Hepatocyte (in vitro differentiated cells): ENCODE measurements around the gene TARS1. TPM values are rescaled to one million over a fixed set of nuclear protein-coding genes. Genes with fewer than 3 reads are reported as not detected.

ENCODE experiments used
- DNase-seq: peaks from one replicate; pipeline ENCODE4 v3.0.0-alpha.2; 2016; ENCODE audit warnings: low spot score
- H2AFZ ChIP-seq: fragments of 200-600 bp; sonication (generic); 2 replicates; pipeline ENCODE4 v1.6.0; 2016; ENCODE audit warnings: antibody characterized with exemption, mild to moderate bottlenecking
- H3K27ac ChIP-seq: fragments of 200-600 bp; sonication (generic); 2 replicates; pipeline ENCODE4 v1.5.1; 2016; ENCODE audit warnings: mild to moderate bottlenecking
- H3K27me3 ChIP-seq: fragments of 200-600 bp; sonication (generic); 2 replicates; pipeline ENCODE4 v1.6.1; 2016
- H3K36me3 ChIP-seq: fragments of 200-600 bp; sonication (generic); replicated peaks from 2 replicates; pipeline ENCODE4 v1.5.1; 2016; ENCODE audit warnings: low read depth; ENCODE audit not compliant: insufficient read depth
- H3K4me1 ChIP-seq: fragments of 200-600 bp; sonication (generic); 2 replicates; pipeline ENCODE4 v1.5.1; 2016; ENCODE audit warnings: mild to moderate bottlenecking, moderate library complexity; ENCODE audit not compliant: insufficient read depth
- H3K4me2 ChIP-seq: fragments of 200-600 bp; sonication (generic); 2 replicates; pipeline ENCODE4 v1.6.0; 2016
- H3K4me3 ChIP-seq: fragments of 200-600 bp; sonication (generic); 2 replicates; pipeline ENCODE4 v1.5.1; 2016; ENCODE audit warnings: mild to moderate bottlenecking
- H3K79me2 ChIP-seq: fragments of 200-600 bp; sonication (generic); 2 replicates; pipeline ENCODE4 v1.6.0; 2017; ENCODE audit warnings: mild to moderate bottlenecking
- H3K9me2 ChIP-seq: fragments of 200-600 bp; sonication (generic); replicated peaks from 2 replicates; pipeline ENCODE4 v1.6.0; 2017; ENCODE audit warnings: mild to moderate bottlenecking; ENCODE audit not compliant: insufficient read depth
- H3K9me3 ChIP-seq: fragments of 200-600 bp; sonication (generic); 2 replicates; pipeline ENCODE4 v1.5.1; 2016; ENCODE audit warnings: low read depth, mild to moderate bottlenecking
- H4K20me1 ChIP-seq: fragments of 200-600 bp; sonication (generic); 2 replicates; pipeline ENCODE4 v1.6.0; 2016; ENCODE audit warnings: mild to moderate bottlenecking; ENCODE audit not compliant: insufficient read depth, poor library complexity, severe bottlenecking
- EZH2 ChIP-seq: fragments of 200-600 bp; sonication (generic); IDR thresholded peaks from 2 replicates; pipeline ENCODE4 v1.6.1; 2016; ENCODE audit warnings: antibody characterized with exemption, mild to moderate bottlenecking, borderline replicate concordance
- EZH2phosphoT487 ChIP-seq: fragments of 200-600 bp; sonication (generic); IDR thresholded peaks from one replicate; pipeline ENCODE4 v1.6.1; 2018; ENCODE audit warnings: antibody characterized with exemption, mild to moderate bottlenecking, low read depth, moderate library complexity; ENCODE audit not compliant: unreplicated experiment, severe bottlenecking
- WGBS: methylation state at CpG from one replicate; pipeline ENCODE4 v1.1.6; 2016; ENCODE audit warnings: low lambda C conversion rate; ENCODE audit errors: missing lambda C conversion rate; 5-methylcytosine and 5-hydroxymethylcytosine counted together
- polyA plus RNA-seq: library from polyadenylated mRNA; unstranded; fragments of >200 nt; fragmentation: Nextera tagmentation; extraction: Ambion mirVana; gene quantifications from 2 replicates; pipeline ENCODE4 v1.2.1, GENCODE V29; 2016
- total RNA-seq: library from RNA; depleted of rRNA; stranded (reverse); fragments of >200 nt; gene quantifications from 2 replicates; pipeline ENCODE4 v1.2.3, GENCODE V29; 2014
- TF ChIP-seq, protein P1 (sequence below): fragments of 200-600 bp; sonication (generic); IDR thresholded peaks from 2 replicates; pipeline ENCODE4 v1.5.1; 2016; ENCODE audit warnings: antibody characterized with exemption, mild to moderate bottlenecking; ENCODE audit not compliant: poor library complexity

The TARS1 gene
- total and polyA plus RNA-seq, 2 experiments from 2014 or later = 109 to 206 TPM

DNA sequence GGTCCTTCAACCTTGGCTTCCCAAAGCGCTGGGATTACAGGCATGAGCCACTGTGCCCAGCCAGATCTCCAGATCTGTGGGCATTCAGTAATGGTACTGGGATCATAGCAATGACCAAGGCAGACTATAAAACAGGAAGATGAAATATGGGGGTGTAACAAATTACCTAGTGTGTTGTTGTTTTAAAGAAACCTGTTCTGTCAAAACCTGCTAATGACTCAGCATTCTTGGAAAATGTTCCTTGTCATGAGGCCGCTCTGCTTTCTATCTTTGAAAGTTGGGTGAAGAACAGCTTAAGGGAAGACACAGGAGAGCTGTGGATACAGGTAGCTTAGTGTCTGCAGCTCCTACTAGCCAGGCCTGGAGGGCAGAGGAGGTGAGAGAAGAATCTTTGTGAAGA is 19.4 kb downstream of the TARS1 start:
- no peak overlapping the region for H3K27ac ChIP-seq
- H3K36me3 ChIP-seq = peaks cover 3% of the 10 kb centered on the region
- no peaks in the 10 kb centered on the region for H3K27me3 ChIP-seq
- H2AFZ ChIP-seq = no peak overlapping the region
- H3K4me3 ChIP-seq = no peak overlapping the region
- no peaks in the 10 kb centered on the region for H4K20me1 ChIP-seq
- no peaks in the 10 kb centered on the region for H3K4me1 ChIP-seq
- no peaks in the 10 kb centered on the region for H3K9me2 ChIP-seq
- WGBS = 98% methylated on average over 2 of the region's 2 CpGs
- no peak for TF ChIP-seq EZH2phosphoT487
- TF ChIP-seq, protein P1, sequence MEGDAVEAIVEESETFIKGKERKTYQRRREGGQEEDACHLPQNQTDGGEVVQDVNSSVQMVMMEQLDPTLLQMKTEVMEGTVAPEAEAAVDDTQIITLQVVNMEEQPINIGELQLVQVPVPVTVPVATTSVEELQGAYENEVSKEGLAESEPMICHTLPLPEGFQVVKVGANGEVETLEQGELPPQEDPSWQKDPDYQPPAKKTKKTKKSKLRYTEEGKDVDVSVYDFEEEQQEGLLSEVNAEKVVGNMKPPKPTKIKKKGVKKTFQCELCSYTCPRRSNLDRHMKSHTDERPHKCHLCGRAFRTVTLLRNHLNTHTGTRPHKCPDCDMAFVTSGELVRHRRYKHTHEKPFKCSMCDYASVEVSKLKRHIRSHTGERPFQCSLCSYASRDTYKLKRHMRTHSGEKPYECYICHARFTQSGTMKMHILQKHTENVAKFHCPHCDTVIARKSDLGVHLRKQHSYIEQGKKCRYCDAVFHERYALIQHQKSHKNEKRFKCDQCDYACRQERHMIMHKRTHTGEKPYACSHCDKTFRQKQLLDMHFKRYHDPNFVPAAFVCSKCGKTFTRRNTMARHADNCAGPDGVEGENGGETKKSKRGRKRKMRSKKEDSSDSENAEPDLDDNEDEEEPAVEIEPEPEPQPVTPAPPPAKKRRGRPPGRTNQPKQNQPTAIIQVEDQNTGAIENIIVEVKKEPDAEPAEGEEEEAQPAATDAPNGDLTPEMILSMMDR = no peak
- no peak for TF ChIP-seq EZH2
- no peaks in the 10 kb centered on the region for H3K79me2 ChIP-seq
- no peaks in the 10 kb centered on the region for H3K9me3 ChIP-seq
- H3K4me2 ChIP-seq = no peak overlapping the region
- no peak for DNase-seq

DNA sequence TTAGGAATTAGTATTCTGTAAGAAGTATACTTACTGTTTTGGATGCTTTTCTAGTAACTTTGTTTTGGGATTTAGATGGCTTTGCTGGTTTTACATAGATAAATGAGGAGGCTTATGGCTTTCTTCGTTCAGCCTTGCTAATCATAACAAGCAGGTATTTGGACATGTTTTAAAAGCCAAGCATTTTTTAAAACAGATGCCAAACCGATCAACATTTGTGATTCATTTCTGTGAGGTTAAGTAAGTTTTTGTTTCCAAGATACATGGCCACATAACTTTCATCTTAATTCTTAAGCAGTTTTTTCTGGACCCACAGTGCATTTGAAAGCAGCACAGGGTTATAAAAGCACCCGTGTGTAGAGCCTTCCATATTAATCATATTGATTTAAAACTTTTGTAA is 21.7 kb downstream of the TARS1 start:
- Histone ChIP-seq H3K27ac (no peak overlapping the region), H3K36me3 (peaks cover 3% of the 10 kb centered on the region)
- 78% methylated on average over 3 of the region's 3 CpGs for WGBS

DNA sequence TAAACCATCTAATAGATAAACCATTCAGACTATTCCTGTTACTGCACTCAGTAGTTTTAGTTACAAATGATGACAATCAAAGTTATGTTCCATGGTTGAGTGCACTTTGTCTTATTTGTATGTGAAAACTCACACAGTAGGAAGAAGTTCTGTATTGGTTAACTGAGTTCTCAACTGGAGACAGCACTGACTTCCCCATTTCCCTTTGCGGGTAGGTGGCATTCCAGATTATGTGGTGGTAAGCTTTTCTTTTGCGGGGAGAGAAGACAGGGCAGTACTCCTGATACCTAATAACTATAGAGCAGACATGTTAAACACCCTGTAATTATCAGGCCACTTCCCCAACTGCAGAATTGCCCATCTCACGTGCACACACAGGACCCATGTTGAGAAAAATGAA is 24.4 kb downstream of the TARS1 start:
- Histone ChIP-seq H3K4me1 (no peaks in the 10 kb centered on the region), H3K4me2 (no peak overlapping the region), H3K36me3 (peaks cover 8% of the 10 kb centered on the region), H3K27me3 (no peaks in the 10 kb centered on the region), H3K27ac (no peak overlapping the region), H3K4me3 (no peak overlapping the region), H2AFZ (no peak overlapping the region), H3K9me3 (no peaks in the 10 kb centered on the region), H3K79me2 (no peaks in the 10 kb centered on the region), H3K9me2 (no peaks in the 10 kb centered on the region), H4K20me1 (no peaks in the 10 kb centered on the region)
- 98% methylated on average over 3 of the region's 3 CpGs for WGBS
- TF ChIP-seq EZH2phosphoT487 (no peak), EZH2 (no peak)
- TF ChIP-seq, protein P1 = no peak
- no peak for DNase-seq

More for the DNA sequence above, 21.7 kb downstream of the TARS1 start:
- Histone ChIP-seq H3K4me1 (no peaks in the 10 kb centered on the region), H4K20me1 (no peaks in the 10 kb centered on the region), H3K9me2 (no peaks in the 10 kb centered on the region), H3K9me3 (no peaks in the 10 kb centered on the region), H3K79me2 (no peaks in the 10 kb centered on the region), H3K4me3 (no peak overlapping the region), H2AFZ (no peak overlapping the region), H3K4me2 (no peak overlapping the region), H3K27me3 (no peaks in the 10 kb centered on the region)
- DNase-seq = no peak
- TF ChIP-seq, protein P1 = no peak
- TF ChIP-seq EZH2 = no peak
- no peak for TF ChIP-seq EZH2phosphoT487
